Gastrocnemius medialis (tissue), 4 donors: ENCODE results near the gene ZNF550.

Experiments used
- POLR2A ChIP-seq, 2 donors: fragments of 450-650 bp; IDR thresholded peaks; one replicate each; pipeline ENCODE4 v1.6.1; 2017; ENCODE audit warnings: antibody characterized with exemption in 2 of 2, mild to moderate bottlenecking in 2 of 2, moderate library complexity in 2 of 2
- TF ChIP-seq, protein P1 (sequence below), 5 experiments: fragments of 450-650 bp in 3 of 5; fragments of 200-600 bp in 2 of 5; sonication (generic) in 2 of 5; IDR thresholded peaks in 4 of 5; conservative IDR thresholded peaks in 1 of 5; 1 replicate in 4 of 5; 2 replicates in 1 of 5; pipeline ENCODE4 v1.5.1; 2016 to 2019; ENCODE audit warnings: antibody characterized with exemption in 5 of 5, mild to moderate bottlenecking in 3 of 5, moderate library complexity in 3 of 5

DNA sequence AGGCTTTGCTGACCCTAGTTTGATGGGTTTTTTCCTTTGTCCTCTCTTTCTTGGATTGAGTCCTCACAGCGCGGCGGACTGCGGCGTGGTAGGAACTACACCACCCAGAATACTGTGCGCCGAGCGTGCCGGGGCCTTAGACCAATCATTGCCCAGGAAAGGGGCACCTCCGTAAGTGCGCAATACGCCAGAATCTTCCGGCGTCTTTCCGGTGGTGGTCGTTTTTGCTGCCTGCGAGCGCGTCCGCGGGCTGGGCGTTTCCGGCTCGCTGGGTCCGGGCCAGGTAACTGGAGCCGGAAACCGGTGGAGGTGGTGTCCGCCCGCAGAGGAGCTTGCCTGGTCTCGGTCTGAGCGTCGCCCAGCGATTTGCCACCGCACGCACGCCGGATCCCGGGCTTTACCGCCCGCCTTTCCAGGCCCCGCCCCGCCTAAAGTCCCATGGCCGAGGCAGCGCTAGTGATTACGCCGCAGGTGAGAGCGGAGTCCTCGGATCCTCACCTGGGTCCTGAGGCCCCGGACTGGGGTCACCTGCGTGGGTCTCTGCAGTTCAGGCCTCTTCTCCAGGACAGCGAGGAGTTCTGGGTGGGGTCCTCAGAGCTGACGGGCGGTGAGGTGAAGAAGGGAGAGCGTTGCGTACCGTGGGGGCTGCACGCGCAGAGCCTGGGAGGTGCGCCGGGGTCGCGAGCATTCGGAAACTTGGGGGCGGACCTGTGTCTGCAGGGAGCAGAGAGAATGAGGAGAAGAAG is 32.4 kb downstream of the ZNF550 start, which contains the start of gene ZNF549:
- TF ChIP-seq, protein P1, sequence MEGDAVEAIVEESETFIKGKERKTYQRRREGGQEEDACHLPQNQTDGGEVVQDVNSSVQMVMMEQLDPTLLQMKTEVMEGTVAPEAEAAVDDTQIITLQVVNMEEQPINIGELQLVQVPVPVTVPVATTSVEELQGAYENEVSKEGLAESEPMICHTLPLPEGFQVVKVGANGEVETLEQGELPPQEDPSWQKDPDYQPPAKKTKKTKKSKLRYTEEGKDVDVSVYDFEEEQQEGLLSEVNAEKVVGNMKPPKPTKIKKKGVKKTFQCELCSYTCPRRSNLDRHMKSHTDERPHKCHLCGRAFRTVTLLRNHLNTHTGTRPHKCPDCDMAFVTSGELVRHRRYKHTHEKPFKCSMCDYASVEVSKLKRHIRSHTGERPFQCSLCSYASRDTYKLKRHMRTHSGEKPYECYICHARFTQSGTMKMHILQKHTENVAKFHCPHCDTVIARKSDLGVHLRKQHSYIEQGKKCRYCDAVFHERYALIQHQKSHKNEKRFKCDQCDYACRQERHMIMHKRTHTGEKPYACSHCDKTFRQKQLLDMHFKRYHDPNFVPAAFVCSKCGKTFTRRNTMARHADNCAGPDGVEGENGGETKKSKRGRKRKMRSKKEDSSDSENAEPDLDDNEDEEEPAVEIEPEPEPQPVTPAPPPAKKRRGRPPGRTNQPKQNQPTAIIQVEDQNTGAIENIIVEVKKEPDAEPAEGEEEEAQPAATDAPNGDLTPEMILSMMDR (IDR thresholded peaks at IDR 0.05 in 4 of 5, conservative IDR thresholded peaks at IDR 0.05 in 1 of 5), result no peak
- TF ChIP-seq POLR2A (IDR thresholded peaks at IDR 0.05), result no peak
